ENCODE data around the gene PPFIA4.

The PPFIA4 gene

GRCh38 chr1:203040513-203041275 is 14.4 kb downstream of the PPFIA4 start:
- no peak for DNase-seq (ENCODE audit: low read depth in 2 of 2)

GRCh38 chr1:203041351-203041932 is 15.2 kb downstream of the PPFIA4 start:
- DNase-seq (ENCODE audit: low read depth in 2 of 2), result no peak

- no peak for DNase-seq (ENCODE audit: low read depth in 2 of 2)
These were observed 17.7 kb downstream of the PPFIA4 start for GRCh38 chr1:203043830-203044545.

- no peak for DNase-seq (ENCODE audit: low read depth in 2 of 2)
These were observed 18.4 kb downstream of the PPFIA4 start for GRCh38 chr1:203044546-203045250.

GRCh38 chr1:203045336-203045735 is 19.0 kb downstream of the PPFIA4 start:
- DNase-seq (ENCODE audit: low read depth in 2 of 2), result no peak

GRCh38 chr1:203045821-203046594 is 19.7 kb downstream of the PPFIA4 start:
- no peak for DNase-seq (ENCODE audit: low read depth in 2 of 2)

GRCh38 chr1:203046984-203047630 is 20.8 kb downstream of the PPFIA4 start:
- no peak for DNase-seq (ENCODE audit: low read depth in 2 of 2)

GRCh38 chr1:203048086-203048485 is 21.8 kb downstream of the PPFIA4 start:
- DNase-seq (ENCODE audit: low read depth in 2 of 2), result no peak

GRCh38 chr1:203048555-203049051 is 22.3 kb downstream of the PPFIA4 start:
- DNase-seq (ENCODE audit: low read depth in 2 of 2), result no peak

GRCh38 chr1:203049077-203049476 is 22.8 kb downstream of the PPFIA4 start:
- no peak for DNase-seq (ENCODE audit: low read depth in 2 of 2)

- no peak for DNase-seq (ENCODE audit: low read depth in 2 of 2)
These were observed 23.4 kb downstream of the PPFIA4 start for GRCh38 chr1:203049576-203050180.

GRCh38 chr1:203050826-203051225 is 24.5 kb downstream of the PPFIA4 start:
- DNase-seq (ENCODE audit: low read depth in 2 of 2), result no peak

- no peak for DNase-seq (ENCODE audit: low read depth in 2 of 2)
These were observed 25.6 kb downstream of the PPFIA4 start for GRCh38 chr1:203051841-203052324.

GRCh38 chr1:203052601-203053000 is 26.3 kb downstream of the PPFIA4 start:
- DNase-seq (ENCODE audit: low read depth in 2 of 2), result no peak

GRCh38 chr1:203054184-203054583 is 27.9 kb downstream of the PPFIA4 start:
- no peak for DNase-seq (ENCODE audit: low read depth in 2 of 2)

- DNase-seq (ENCODE audit: low read depth in 2 of 2), result no peak
These were observed 28.4 kb downstream of the PPFIA4 start for GRCh38 chr1:203054642-203055041.

- no peak for DNase-seq (ENCODE audit: low read depth in 2 of 2)
These were observed 29.0 kb downstream of the PPFIA4 start for GRCh38 chr1:203055161-203055799.

GRCh38 chr1:203056012-203056411 is 29.7 kb downstream of the PPFIA4 start:
- DNase-seq (ENCODE audit: low read depth in 2 of 2), result no peak

GRCh38 chr1:203056516-203056915 is 30.2 kb downstream of the PPFIA4 start:
- DNase-seq (ENCODE audit: low read depth in 2 of 2), result no peak
